Aorta (tissue), 5 donors: ENCODE measurements around the gene LTB4R2. TPM values are rescaled to one million over a fixed set of nuclear protein-coding genes. Genes with fewer than 3 reads are reported as not detected.

Experiments used
- ATAC-seq: fragments of 200-7000 bp; cut with Tn5 transposase; one replicate; pipeline ENCODE4 v1.9.1; 2022; ENCODE audit warnings: moderate library complexity; ENCODE audit not compliant: low FRiP score
- DNase-seq, 2 donors: peaks; one replicate each; pipeline ENCODE4 v3.0.0-alpha.2; 2020
- H3K27ac ChIP-seq, 2 donors: one replicate each; pipeline ENCODE4 v1.5.1; 2013; ENCODE audit warnings: low read length in 2 of 2, mild to moderate bottlenecking in 2 of 2, moderate library complexity in 2 of 2, control low read depth in 1 of 2, inconsistent platforms in 1 of 2, low read depth in 1 of 2
- H3K27me3 ChIP-seq, 2 donors: one replicate each; pipeline ENCODE4 v1.6.1; 2013; ENCODE audit warnings: control low read depth in 1 of 2, low read length in 1 of 2, mild to moderate bottlenecking in 1 of 2, moderate library complexity in 1 of 2; ENCODE audit not compliant: insufficient read depth in 2 of 2, control insufficient read depth in 1 of 2
- H3K36me3 ChIP-seq, 2 donors: one replicate each; pipeline ENCODE4 v1.6.1; 2013; ENCODE audit warnings: control low read depth in 1 of 2, low read length in 1 of 2, mild to moderate bottlenecking in 1 of 2; ENCODE audit not compliant: insufficient read depth in 2 of 2, control insufficient read depth in 1 of 2
- H3K4me1 ChIP-seq, 2 donors: one replicate each; pipeline ENCODE4 v1.6.1; 2013; ENCODE audit warnings: low read length in 2 of 2, control low read depth in 1 of 2, mild to moderate bottlenecking in 1 of 2, moderate library complexity in 1 of 2; ENCODE audit not compliant: insufficient read depth in 2 of 2, control insufficient read depth in 1 of 2
- H3K4me3 ChIP-seq, 2 donors: one replicate each; pipeline ENCODE4 v1.5.1; 2013; ENCODE audit warnings: low read length in 2 of 2, control low read depth in 1 of 2, mild to moderate bottlenecking in 1 of 2
- H3K9me3 ChIP-seq: one replicate; pipeline ENCODE4 v1.6.1; 2013; ENCODE audit warnings: mild to moderate bottlenecking, low read length; ENCODE audit not compliant: control insufficient read depth
- WGBS, 2 donors: extraction: QIAGEN DNeasy Blood & Tissue Kit; methylation state at CpG; one replicate each; pipeline ENCODE4 v1.1.7; 2013; 5-methylcytosine and 5-hydroxymethylcytosine counted together
- intact Hi-C, 2 donors: fragments of 100-400 bp; cut with DNase I; formaldehyde crosslinking; loops; one replicate each; pipeline versions ENCODE4 v1.14.2 to v1.15.0; 2022
- long read RNA-seq, 2 donors: library from polyadenylated mRNA; unstranded; transcript quantifications; one replicate each; pipeline ENCODE4 v2.0.0, GENCODE V29; 2020 to 2021
- polyA plus RNA-seq, 2 donors: library from polyadenylated mRNA; stranded (reverse); fragments of 200-250 nt; gene quantifications; one replicate each; pipeline ENCODE4 v1.2.3, GENCODE V29; 2013
- total RNA-seq, 2 donors: library from RNA; stranded (reverse); fragmentation: NEBNext Ultra II Directional; extraction: Animal tissue kit (Norgen Biotek cat#: 25700); gene quantifications; one replicate each; pipeline ENCODE4 v1.2.1, GENCODE V29; 2021
- donor health status: healthy with polysubstance abuse.
- donor health status: Bipolar disorder and iron deficiency.
- donor health status: DM: no; HTN: no; CAD: no.
- donor health status: DM: no; HTN: no; CAD: no.
- donor health status: DM: yes; HTN: yes; CAD: no.

LTB4R2 gene
- total RNA-seq: 1 to 10 TPM; 3.7 to 5.5 TPM
- under 1 TPM; 0.38 to 0.95 TPM for polyA plus RNA-seq
- long read RNA-seq, donor 1, partial matches to known transcripts: 0 of 2 reads
- long read RNA-seq, donor 1, other reads (novel, unspliced or antisense): 1 of 2 reads
- long read RNA-seq, donor 2, partial matches to known transcripts: 0 of 4 reads
- long read RNA-seq, donor 2, other reads (novel, unspliced or antisense): 2 of 4 reads

DNA sequence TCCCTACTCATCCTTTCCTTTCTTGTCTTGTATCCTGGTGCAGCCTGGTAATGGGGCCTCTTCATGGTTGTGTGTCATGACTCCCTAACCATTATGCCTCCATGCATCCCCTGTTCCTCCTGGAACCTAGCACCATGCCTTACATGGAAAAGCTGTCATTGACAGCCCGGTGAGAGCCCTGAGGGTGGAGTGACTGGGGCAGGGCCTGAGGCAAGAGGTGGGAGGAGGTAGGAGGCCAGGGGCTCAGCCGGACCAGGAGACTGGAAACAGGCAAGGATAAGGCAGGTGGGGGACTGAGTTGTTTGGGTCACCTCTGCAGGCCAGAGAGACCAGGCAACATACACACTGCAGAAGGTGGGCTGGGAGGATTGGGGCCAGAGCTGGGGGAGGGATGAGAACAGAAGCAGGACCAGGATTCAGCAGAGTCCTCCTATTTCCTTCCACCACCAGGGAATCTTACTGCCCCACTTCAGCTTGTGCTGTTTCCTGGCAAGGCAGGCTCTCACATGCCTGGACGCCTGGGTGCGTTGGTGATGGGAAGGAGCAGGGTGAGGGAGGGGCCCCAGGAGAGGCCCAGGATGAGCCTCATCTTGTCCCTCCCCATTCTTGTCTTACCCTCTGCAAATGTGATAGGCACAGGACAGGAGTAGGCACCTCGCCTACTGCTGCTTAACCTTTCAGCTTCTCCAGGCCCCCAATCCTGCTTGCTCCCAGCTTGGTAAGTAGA lies at the start of gene LTB4R2:
Gene LTB4R2 (plus strand): TSS at position 603 of the 727 bp plus-strand sequence. CDS start 525 bp downstream, outside the sequence.
- H3K27ac ChIP-seq: peak within 1 kb of the TSS in 1 of 2 donors; percentile 45
- H3K4me1 ChIP-seq: no peaks in the 10 kb centered on the region
- intact Hi-C loops: no loop called here
- DNase-seq (no peak), ATAC-seq (no peak)
- H3K27me3 ChIP-seq: no peaks in the 10 kb centered on the region
- peaks cover 0 to 12% of the 10 kb centered on the region in 2 donors for H3K36me3 ChIP-seq
- WGBS, 2 donors: 86 to 89% methylated on average over 5 of the region's 5 CpGs
- H3K9me3 ChIP-seq: no peaks in the 10 kb centered on the region
- H3K4me3 ChIP-seq: peak within 1 kb of the TSS in 1 of 2 donors; percentile 19

DNA sequence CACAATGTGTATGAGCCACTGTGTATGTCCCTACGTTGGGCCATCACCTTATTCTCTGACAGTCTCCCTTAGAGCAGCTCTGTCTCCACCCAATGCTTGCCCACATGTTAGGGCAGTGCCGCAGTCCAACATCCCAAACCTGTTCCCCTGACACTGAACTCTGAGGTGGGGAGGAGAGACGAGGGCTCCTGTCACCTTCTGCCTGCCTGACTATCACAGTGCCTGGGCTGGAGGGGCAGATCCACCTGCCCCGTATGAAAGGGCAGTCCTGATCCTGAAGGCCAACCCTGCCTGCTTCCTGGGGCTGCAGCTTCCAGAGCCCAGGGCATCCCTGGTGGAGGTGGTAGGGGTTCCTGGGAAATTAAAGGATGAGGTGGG lies 49.2 kb upstream of the LTB4R2 start:
- Histone ChIP-seq H3K9me3 (no peaks in the 10 kb centered on the region), H3K4me3 (no peak overlapping the region), H3K27me3 (no peaks in the 10 kb centered on the region), H3K36me3 (peaks cover 0 to 1% of the 10 kb centered on the region in 2 donors), H3K4me1 (no peaks in the 10 kb centered on the region), H3K27ac (no peak overlapping the region)
- 78 to 83% methylated on average over 4 of the region's 4 CpGs for WGBS, 2 donors
- DNase-seq (no peak), ATAC-seq (no peak)
- intact Hi-C loops: no loop called here

DNA sequence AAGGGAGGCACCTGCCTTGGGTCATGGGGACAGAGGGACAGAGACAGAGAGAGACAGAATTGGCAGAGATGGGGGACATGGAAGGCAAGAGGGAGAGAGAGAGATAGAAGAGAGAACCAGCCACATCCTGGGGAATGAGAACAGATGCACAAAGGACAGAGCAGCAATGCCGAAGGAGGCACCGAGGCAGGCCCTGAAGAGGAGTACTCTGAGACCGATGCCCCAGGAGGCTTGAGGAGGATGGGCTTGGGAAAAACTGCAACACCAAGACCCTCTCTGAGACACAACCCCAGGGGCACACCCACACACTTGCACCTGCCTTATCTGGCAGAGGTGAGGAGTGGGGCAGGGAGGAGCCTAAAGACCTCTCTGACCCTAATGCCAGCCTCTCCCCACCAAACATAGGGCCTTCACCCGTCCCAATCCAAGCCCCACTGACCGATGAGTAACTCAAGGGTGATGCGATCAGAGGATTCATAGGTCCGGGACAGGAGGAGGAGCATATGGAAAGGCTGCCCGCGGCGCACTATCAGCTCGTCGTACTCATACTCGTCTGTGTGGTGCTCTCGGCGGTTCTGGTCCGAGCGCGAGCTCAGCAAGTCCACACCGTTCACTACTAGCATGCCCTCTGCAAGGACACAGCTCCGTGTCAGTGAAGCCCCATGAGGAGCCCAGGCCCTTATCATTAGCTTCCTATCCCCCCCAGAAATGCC lies 48.5 kb upstream of the LTB4R2 start:
- intact Hi-C loops: no loop called here
- ATAC-seq (no peak), DNase-seq (peak in 1 of 2 donors; percentile 75)
- no peak overlapping the region for H3K27ac ChIP-seq
- no peaks in the 10 kb centered on the region for H3K9me3 ChIP-seq
- 90 to 91% methylated on average over 20 of the region's 20 CpGs for WGBS, 2 donors
- no peak overlapping the region for H3K4me3 ChIP-seq
- peaks cover 0 to 1% of the 10 kb centered on the region in 2 donors for H3K36me3 ChIP-seq
- H3K27me3 ChIP-seq: no peaks in the 10 kb centered on the region
- H3K4me1 ChIP-seq: no peaks in the 10 kb centered on the region

DNA sequence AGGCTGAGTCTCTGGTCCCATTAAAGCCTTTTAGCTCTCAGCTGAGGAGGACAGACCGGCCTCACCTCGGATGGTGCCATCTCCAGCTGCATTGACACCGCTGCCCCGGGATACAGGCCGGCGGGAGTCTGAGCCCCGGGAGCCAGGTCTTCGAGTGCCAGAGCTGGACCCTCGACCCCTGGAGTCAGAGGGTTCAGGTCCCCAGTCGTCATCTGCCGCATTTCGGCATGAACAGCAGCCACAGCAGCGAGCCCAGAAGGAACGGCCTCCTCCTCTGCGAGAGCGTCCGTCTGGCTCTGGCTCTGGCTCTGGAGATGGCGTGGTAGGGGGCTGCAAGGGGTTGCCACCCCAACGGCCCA lies 48.0 kb upstream of the LTB4R2 start:
- Histone ChIP-seq H3K36me3 (peaks cover 0 to 1% of the 10 kb centered on the region in 2 donors), H3K27me3 (no peaks in the 10 kb centered on the region), H3K4me3 (no peak overlapping the region), H3K4me1 (no peaks in the 10 kb centered on the region), H3K9me3 (no peaks in the 10 kb centered on the region), H3K27ac (no peak overlapping the region)
- intact Hi-C loops: no loop called here
- ATAC-seq (no peak), DNase-seq (peak in 1 of 2 donors; percentile 68)
- WGBS, 2 donors: 90% methylated on average over 19 of the region's 19 CpGs

DNA sequence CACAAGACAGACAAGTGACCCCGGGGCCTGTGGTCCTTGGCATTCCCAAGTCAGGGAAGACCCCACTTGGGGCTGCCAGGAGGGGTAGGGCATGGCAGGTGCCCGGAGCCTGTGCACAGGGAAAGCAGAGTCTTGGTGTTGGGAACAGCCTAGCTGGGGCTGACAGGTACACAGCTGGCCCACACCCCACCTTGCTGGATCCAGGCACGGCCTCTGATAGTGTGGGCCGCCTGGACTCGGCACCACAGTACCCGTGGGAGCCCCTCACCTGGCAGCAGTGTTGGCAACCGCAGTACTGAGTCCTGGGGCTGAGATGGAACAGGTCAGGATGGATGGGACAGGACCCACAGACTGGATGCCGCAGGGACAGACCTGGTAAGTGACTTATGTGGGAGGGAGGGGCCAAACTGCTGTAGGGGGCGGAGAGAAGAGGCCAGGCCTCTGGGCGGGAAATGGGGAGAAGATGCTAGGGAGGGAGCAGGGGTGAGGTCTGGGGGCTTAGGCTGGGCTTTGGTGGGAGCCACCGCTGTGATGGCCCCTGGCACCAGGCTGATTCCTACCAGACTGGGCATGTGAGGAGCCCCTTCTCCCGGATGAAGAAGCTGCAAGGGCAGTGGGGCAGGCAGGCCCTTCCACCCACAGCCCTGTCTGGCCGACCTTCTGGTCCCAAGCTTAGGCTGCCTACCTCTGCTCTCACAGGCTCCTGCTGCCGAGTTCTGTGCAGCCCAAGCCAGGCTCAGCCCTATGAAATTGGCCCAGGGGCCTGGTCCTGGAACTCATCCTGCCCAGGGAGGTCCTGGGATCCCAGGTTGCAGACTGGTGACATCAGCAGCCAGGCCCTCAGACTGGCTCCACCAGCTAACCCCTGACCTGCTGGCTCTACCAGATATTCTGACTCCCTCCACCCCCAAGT lies 46.9 kb upstream of the LTB4R2 start, which contains the start of gene TGM1:
Gene TGM1 (minus strand): TSS at position 357 of the 913 bp plus-strand sequence. CDS start 825 bp downstream, outside the sequence.
- H3K4me1 ChIP-seq: no peaks in the 10 kb centered on the region
- intact Hi-C loops: no loop called here
- H3K4me3 ChIP-seq: no peak within 1 kb of the TSS
- WGBS, 2 donors: 70 to 80% methylated on average over 14 of the region's 14 CpGs
- ATAC-seq: no peak
- H3K9me3 ChIP-seq: no peaks in the 10 kb centered on the region
- DNase-seq: peak in 1 of 2 donors; percentile 51
- peaks cover 0 to 4% of the 10 kb centered on the region in 2 donors for H3K36me3 ChIP-seq
- no peak within 1 kb of the TSS for H3K27ac ChIP-seq
- H3K27me3 ChIP-seq: no peaks in the 10 kb centered on the region

- no peaks in the 10 kb centered on the region for H3K9me3 ChIP-seq
- no peaks in the 10 kb centered on the region for H3K4me1 ChIP-seq
- H3K4me3 ChIP-seq: no peak overlapping the region
- intact Hi-C loops: no loop called here
- DNase-seq: no peak
- H3K36me3 ChIP-seq: peaks cover 0 to 4% of the 10 kb centered on the region in 2 donors
- no peaks in the 10 kb centered on the region for H3K27me3 ChIP-seq
- 71 to 85% methylated on average over 6 of the region's 6 CpGs for WGBS, 2 donors
- no peak overlapping the region for H3K27ac ChIP-seq
- no peak for ATAC-seq
Measured at GRCh38 chr14:24263848-24264247, 46.1 kb upstream of the LTB4R2 start.

GRCh38 chr14:24264298-24264697 lies 45.6 kb upstream of the LTB4R2 start:
- intact Hi-C loops: no loop called here
- no peaks in the 10 kb centered on the region for H3K9me3 ChIP-seq
- ATAC-seq (no peak), DNase-seq (peak in 1 of 2 donors; percentile 69)
- H3K4me3 ChIP-seq: no peak overlapping the region
- peaks cover 0 to 4% of the 10 kb centered on the region in 2 donors for H3K36me3 ChIP-seq
- 77% methylated on average over 6 of the region's 6 CpGs for WGBS, 2 donors
- no peaks in the 10 kb centered on the region for H3K4me1 ChIP-seq
- no peaks in the 10 kb centered on the region for H3K27me3 ChIP-seq
- H3K27ac ChIP-seq: no peak overlapping the region
